DOHH2 (cell line): Measurements from ENCODE around the gene TM2D3.

Experiments
- H3F3A ChIP-seq: fragments of 200-600 bp; sonication (generic), shearing (Covaris generic); 2 replicates; pipeline ENCODE4 v1.6.0; 2016; ENCODE audit warnings: antibody characterized with exemption, mild to moderate bottlenecking; ENCODE audit not compliant: control insufficient read depth, insufficient read depth
- H3K27ac ChIP-seq: fragments of 200-600 bp; sonication (generic); 2 replicates; pipeline ENCODE4 v1.5.1; 2014; ENCODE audit warnings: low read depth, mild to moderate bottlenecking, low read length, moderate library complexity
- H3K27me3 ChIP-seq: fragments of 200-600 bp; sonication (generic); 2 replicates; pipeline ENCODE4 v1.6.1; 2014; ENCODE audit warnings: mild to moderate bottlenecking, low read length, mixed read lengths; ENCODE audit not compliant: control insufficient read depth
- H3K36me3 ChIP-seq: fragments of 200-600 bp; sonication (generic); 2 replicates; pipeline ENCODE4 v1.6.1; 2014; ENCODE audit warnings: mild to moderate bottlenecking, low read length, moderate library complexity, mixed read lengths; ENCODE audit not compliant: control insufficient read depth
- H3K4me1 ChIP-seq: fragments of 200-600 bp; sonication (generic); 2 replicates; pipeline ENCODE4 v1.6.1; 2014; ENCODE audit warnings: mild to moderate bottlenecking, low read length, mixed read lengths; ENCODE audit not compliant: control insufficient read depth
- H3K4me2 ChIP-seq: fragments of 200-600 bp; sonication (generic); 2 replicates; pipeline ENCODE4 v1.6.0; 2014; ENCODE audit warnings: mild to moderate bottlenecking, low read length, moderate library complexity
- H3K4me3 ChIP-seq: fragments of 200-600 bp; sonication (generic); 2 replicates; pipeline ENCODE4 v1.5.1; 2014; ENCODE audit warnings: mild to moderate bottlenecking, low read length, mixed read lengths
- H3K79me2 ChIP-seq: fragments of 200-600 bp; sonication (generic); 2 replicates; pipeline ENCODE4 v1.6.1; 2014; ENCODE audit warnings: mild to moderate bottlenecking, low read length, mixed read lengths; ENCODE audit not compliant: control insufficient read depth
- H3K9me2 ChIP-seq: fragments of 200-600 bp; sonication (generic); replicated peaks from 2 replicates; pipeline ENCODE4 v1.6.1; 2014; ENCODE audit warnings: mild to moderate bottlenecking, low read length, mixed read lengths; ENCODE audit not compliant: control insufficient read depth
- H3K9me3 ChIP-seq: fragments of 200-600 bp; sonication (generic); 2 replicates; pipeline ENCODE4 v1.6.1; 2014; ENCODE audit warnings: antibody characterized with exemption, low read length, mixed read lengths; ENCODE audit not compliant: control insufficient read depth, insufficient read depth
- H4K20me1 ChIP-seq: fragments of 200-600 bp; sonication (generic); 2 replicates; pipeline ENCODE4 v1.6.0; 2014; ENCODE audit warnings: low read depth, mild to moderate bottlenecking, antibody characterized with exemption, low read length, moderate library complexity; ENCODE audit not compliant: control insufficient read depth, insufficient read depth
- CTCF ChIP-seq: fragments of 200-600 bp; sonication (generic); IDR thresholded peaks from one replicate; pipeline ENCODE4 v1.5.1; 2014; ENCODE audit warnings: antibody characterized with exemption, mild to moderate bottlenecking, low read depth, low read length; ENCODE audit not compliant: poor library complexity, severe bottlenecking
- EZH2phosphoT487 ChIP-seq: fragments of 200-600 bp; sonication (generic); IDR thresholded peaks from 2 replicates; pipeline ENCODE4 v1.6.1; 2017; ENCODE audit warnings: borderline replicate concordance, mild to moderate bottlenecking, antibody characterized with exemption, low read length, moderate library complexity, mixed read lengths

TM2D3 gene

GRCh38 chr15:101625184-101625583, 27.0 kb downstream of the TM2D3 start:
- H3K9me3 ChIP-seq: no peaks in the 10 kb centered on the region
- TF ChIP-seq CTCF: no peak
- TF ChIP-seq EZH2phosphoT487: no peak
- H3K36me3 ChIP-seq: no peaks in the 10 kb centered on the region
- H3K4me3 ChIP-seq: no peak overlapping the region
- H3K4me1 ChIP-seq: no peaks in the 10 kb centered on the region
- no peaks in the 10 kb centered on the region for H3K27me3 ChIP-seq
- H3F3A ChIP-seq: no peaks in the 10 kb centered on the region
- H3K79me2 ChIP-seq: no peaks in the 10 kb centered on the region
- no peak overlapping the region for H3K27ac ChIP-seq
- no peaks in the 10 kb centered on the region for H4K20me1 ChIP-seq
- H3K9me2 ChIP-seq: no peaks in the 10 kb centered on the region
- no peak overlapping the region for H3K4me2 ChIP-seq

GRCh38 chr15:101623367-101624304, 28.5 kb downstream of the TM2D3 start:
- Histone ChIP-seq H3K4me1 (no peaks in the 10 kb centered on the region), H3K9me3 (no peaks in the 10 kb centered on the region), H3K4me3 (no peak overlapping the region), H3K4me2 (no peak overlapping the region), H3K79me2 (no peaks in the 10 kb centered on the region), H3F3A (no peaks in the 10 kb centered on the region), H3K27me3 (no peaks in the 10 kb centered on the region), H3K9me2 (no peaks in the 10 kb centered on the region), H3K27ac (no peak overlapping the region), H3K36me3 (no peaks in the 10 kb centered on the region), H4K20me1 (no peaks in the 10 kb centered on the region)
- TF ChIP-seq CTCF: no peak
- no peak for TF ChIP-seq EZH2phosphoT487

GRCh38 chr15:101621961-101622360, 30.2 kb downstream of the TM2D3 start:
- Histone ChIP-seq H3F3A (no peaks in the 10 kb centered on the region), H3K27ac (no peak overlapping the region), H3K27me3 (no peaks in the 10 kb centered on the region), H3K4me3 (no peak overlapping the region), H4K20me1 (no peaks in the 10 kb centered on the region), H3K9me2 (no peaks in the 10 kb centered on the region), H3K79me2 (no peaks in the 10 kb centered on the region), H3K9me3 (no peaks in the 10 kb centered on the region), H3K4me2 (no peak overlapping the region), H3K4me1 (no peaks in the 10 kb centered on the region), H3K36me3 (no peaks in the 10 kb centered on the region)
- no peak for TF ChIP-seq CTCF
- TF ChIP-seq EZH2phosphoT487: no peak
